Osteocyte (in vitro differentiated cells): ENCODE measurements around the gene ZNF451. TPM values are rescaled to one million over a fixed set of nuclear protein-coding genes. Genes with fewer than 3 reads are reported as not detected.

Experiments used
- DNase-seq: peaks from one replicate; pipeline ENCODE4 v3.0.0; 2021; ENCODE audit warnings: mixed read lengths; ENCODE audit not compliant: unreplicated experiment; ENCODE audit errors: extremely low spot score
- H3K27ac Mint-ChIP-seq: one replicate; pipeline ENCODE4 v1.8.0; 2021; ENCODE audit warnings: mild to moderate bottlenecking, mixed read lengths; ENCODE audit not compliant: unreplicated experiment
- H3K27me3 Mint-ChIP-seq: one replicate; pipeline ENCODE4 v1.8.0; 2021; ENCODE audit warnings: mixed read lengths; ENCODE audit not compliant: unreplicated experiment
- H3K36me3 Mint-ChIP-seq: one replicate; pipeline ENCODE4 v1.8.0; 2021; ENCODE audit warnings: mixed read lengths; ENCODE audit not compliant: unreplicated experiment
- H3K4me1 Mint-ChIP-seq: one replicate; pipeline ENCODE4 v1.8.0; 2021; ENCODE audit warnings: mixed read lengths; ENCODE audit not compliant: unreplicated experiment
- H3K4me3 Mint-ChIP-seq: one replicate; pipeline ENCODE4 v1.8.0; 2021; ENCODE audit warnings: mild to moderate bottlenecking, moderate library complexity, mixed read lengths; ENCODE audit not compliant: unreplicated experiment
- H3K9me3 Mint-ChIP-seq: one replicate; pipeline ENCODE4 v1.8.0; 2021; ENCODE audit warnings: mixed read lengths; ENCODE audit not compliant: unreplicated experiment
- CTCF ChIP-seq: fragments of 200-600 bp; sonication (generic); IDR thresholded peaks from 2 replicates; pipeline ENCODE4 v1.5.0; 2021; ENCODE audit warnings: antibody characterized with exemption, mild to moderate bottlenecking, moderate library complexity
- total RNA-seq: library from RNA; stranded (reverse); gene quantifications from 2 replicates; pipeline ENCODE4 v1.2.1, GENCODE V29; 2021

ZNF451 gene
- total RNA-seq, 1 donor from 2014 or later: 53.6 TPM

- peak overlapping the region; percentile 70 for H3K4me3 Mint-ChIP-seq
- H3K9me3 Mint-ChIP-seq: no peaks in the 10 kb centered on the region
- peaks cover 25% of the 10 kb centered on the region for H3K36me3 Mint-ChIP-seq
- peaks cover 9% of the 10 kb centered on the region for H3K27me3 Mint-ChIP-seq
- DNase-seq: no peak
- no peak for TF ChIP-seq CTCF
- peak overlapping the region; percentile 80 for H3K27ac Mint-ChIP-seq
- peaks cover 26% of the 10 kb centered on the region for H3K4me1 Mint-ChIP-seq
Observed at GRCh38 chr6:57048577-57048976, 41.4 kb upstream of the ZNF451 start.

GRCh38 chr6:57063847-57064246, 26.1 kb upstream of the ZNF451 start:
- H3K27me3 Mint-ChIP-seq: no peaks in the 10 kb centered on the region
- H3K36me3 Mint-ChIP-seq: peaks cover 17% of the 10 kb centered on the region
- H3K4me3 Mint-ChIP-seq: no peak overlapping the region
- no peak for TF ChIP-seq CTCF
- H3K9me3 Mint-ChIP-seq: no peaks in the 10 kb centered on the region
- H3K4me1 Mint-ChIP-seq: peaks cover 21% of the 10 kb centered on the region
- no peak for DNase-seq
- no peak overlapping the region for H3K27ac Mint-ChIP-seq

- no peak overlapping the region for H3K27ac Mint-ChIP-seq
- TF ChIP-seq CTCF: no peak
- peaks cover 28% of the 10 kb centered on the region for H3K4me1 Mint-ChIP-seq
- H3K36me3 Mint-ChIP-seq: peaks cover 15% of the 10 kb centered on the region
- H3K4me3 Mint-ChIP-seq: no peak overlapping the region
- DNase-seq: no peak
- no peaks in the 10 kb centered on the region for H3K27me3 Mint-ChIP-seq
- no peaks in the 10 kb centered on the region for H3K9me3 Mint-ChIP-seq
Observed at GRCh38 chr6:57064809-57065208, 25.2 kb upstream of the ZNF451 start.

GRCh38 chr6:57068061-57068460, 21.9 kb upstream of the ZNF451 start:
- DNase-seq: no peak
- H3K4me1 Mint-ChIP-seq: peaks cover 34% of the 10 kb centered on the region
- H3K9me3 Mint-ChIP-seq: no peaks in the 10 kb centered on the region

GRCh38 chr6:57069228-57069627, 20.8 kb upstream of the ZNF451 start:
- H3K9me3 Mint-ChIP-seq: no peaks in the 10 kb centered on the region
- H3K4me1 Mint-ChIP-seq: peaks cover 34% of the 10 kb centered on the region
- H3K27me3 Mint-ChIP-seq: no peaks in the 10 kb centered on the region
- H3K36me3 Mint-ChIP-seq: peaks cover 1% of the 10 kb centered on the region
- H3K27ac Mint-ChIP-seq: no peak overlapping the region
- DNase-seq: no peak
- no peak for TF ChIP-seq CTCF
- no peak overlapping the region for H3K4me3 Mint-ChIP-seq

More at GRCh38 chr6:57068061-57068460, 21.9 kb upstream of the ZNF451 start:
- no peaks in the 10 kb centered on the region for H3K27me3 Mint-ChIP-seq
- H3K27ac Mint-ChIP-seq: peak overlapping the region; percentile 56
- no peak for TF ChIP-seq CTCF
- H3K36me3 Mint-ChIP-seq: peaks cover under 1% of the 10 kb centered on the region
- H3K4me3 Mint-ChIP-seq: no peak overlapping the region
